Measurements from ENCODE around the gene ANTXR2. TPM values are rescaled to one million over a fixed set of nuclear protein-coding genes. Genes with fewer than 3 reads are reported as not detected.
"Not testable (repeated sequence)": the region's sequence is repeated elsewhere in the genome, so short reads cannot be mapped to it uniquely, and the experiment has no call there.

ANTXR2 gene
- total and polyA plus RNA-seq, 2 of the 13 experiments (the other 11 are each of a cell fraction or from before 2014, with no cell fraction given) = 4.6 to 14.5 TPM

DNA sequence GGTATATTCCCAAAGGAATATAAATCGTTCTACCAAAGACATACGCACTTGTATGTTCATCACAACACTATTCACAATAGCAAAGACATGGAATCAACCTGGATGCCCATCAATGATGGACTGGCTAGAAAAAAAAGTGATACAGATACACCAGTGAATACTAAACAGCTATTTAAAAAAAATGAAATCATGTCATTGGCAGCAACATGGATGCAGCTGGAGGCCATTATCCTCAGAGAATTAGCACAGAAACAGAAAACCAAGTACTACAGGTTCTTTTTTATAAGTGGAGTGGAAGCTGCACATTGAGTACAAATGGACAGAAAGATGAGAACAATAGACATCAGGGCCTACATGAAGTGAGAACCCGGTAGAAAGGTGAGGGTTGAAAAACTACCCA lies 81.4 kb downstream of the ANTXR2 start:
- in situ Hi-C loops (cut with HindIII; ENCODE audit: extremely low pct_ligation_motif_present, low pct_unique_long_range_greater_than_20kb) (no loop called here), intact Hi-C loops (cut with micrococcal nuclease; ENCODE audit: unreplicated experiment) (no loop called here)
- no peaks in the 10 kb centered on the region for H3K79me2 ChIP-seq (ENCODE audit: insufficient read depth, low read length)
- no peak overlapping the region for H3K27ac ChIP-seq (ENCODE audit: extremely low read length, insufficient read depth, low read length)
- POLR2A ChIA-PET = no interaction called here
- WGBS (ENCODE audit: low lambda C conversion rate) = 78% methylated on average over 3 of the region's 3 CpGs
- TF ChIP-seq ZNF484 (CRISPR knock-in tag; IDR thresholded peaks at IDR 0.05; ENCODE audit: borderline replicate concordance, low read depth) (no peak), YEATS2 (CRISPR knock-in tag; IDR thresholded peaks at IDR 0.05; ENCODE audit: borderline replicate concordance) (no peak), ZBTB21 (CRISPR knock-in tag; IDR thresholded peaks at IDR 0.05) (no peak), ZNF782 (CRISPR knock-in tag; IDR thresholded peaks at IDR 0.05; ENCODE audit: borderline replicate concordance) (no peak), RFX3 (CRISPR knock-in tag; IDR thresholded peaks at IDR 0.05) (no peak), ARNT2 (CRISPR knock-in tag; IDR thresholded peaks at IDR 0.05; ENCODE audit: low read depth) (no peak), NPAS2 (CRISPR knock-in tag; IDR thresholded peaks at IDR 0.05; ENCODE audit: borderline replicate concordance) (no peak), ZMAT3 (CRISPR knock-in tag; conservative IDR thresholded peaks at IDR 0.05) (no peak)
- TF ChIP-seq, protein P1, sequence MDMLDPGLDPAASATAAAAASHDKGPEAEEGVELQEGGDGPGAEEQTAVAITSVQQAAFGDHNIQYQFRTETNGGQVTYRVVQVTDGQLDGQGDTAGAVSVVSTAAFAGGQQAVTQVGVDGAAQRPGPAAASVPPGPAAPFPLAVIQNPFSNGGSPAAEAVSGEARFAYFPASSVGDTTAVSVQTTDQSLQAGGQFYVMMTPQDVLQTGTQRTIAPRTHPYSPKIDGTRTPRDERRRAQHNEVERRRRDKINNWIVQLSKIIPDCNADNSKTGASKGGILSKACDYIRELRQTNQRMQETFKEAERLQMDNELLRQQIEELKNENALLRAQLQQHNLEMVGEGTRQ (IDR thresholded peaks at IDR 0.05; ENCODE audit: low read depth, low read length) = no peak
- TF ChIP-seq, protein P1 (CRISPR knock-in tag; IDR thresholded peaks at IDR 0.05; ENCODE audit: borderline replicate concordance) = no peak
- H3K9me3 ChIP-seq (ENCODE audit: low read length) = no peaks in the 10 kb centered on the region
- no peak overlapping the region for H2AFZ ChIP-seq (ENCODE audit: low read length)
- no peaks in the 10 kb centered on the region for H3K27me3 ChIP-seq (ENCODE audit: control insufficient read depth in 1 of 2, insufficient read depth in 2 of 2, low read length in 2 of 2)
- H3K9ac ChIP-seq (ENCODE audit: insufficient read depth, low read depth, low read length) = no peak overlapping the region
- FAIRE-seq = no peak
- BruUV-seq (replicated peaks) = no TSS peak
- no peaks in the 10 kb centered on the region for H3K36me3 ChIP-seq (replicated peaks in 1 of 2; ENCODE audit: control insufficient read depth in 1 of 2, insufficient read depth in 2 of 2, low read length in 2 of 2)
- no peak overlapping the region for H3K4me3 ChIP-seq (replicated peaks in 1 of 3; ENCODE audit: insufficient read depth in 1 of 3, low read depth in 2 of 3, low read length in 3 of 3)
- no peak for DNase-seq (ENCODE audit: low spot score)
- H3K4me1 ChIP-seq (ENCODE audit: insufficient read depth, low read length) = no peaks in the 10 kb centered on the region
- no peaks in the 10 kb centered on the region for H4K20me1 ChIP-seq (ENCODE audit: insufficient read depth, low read length)
- ATAC-seq = no peak
- CTCF ChIA-PET (ENCODE audit: low intra/inter-chr PET ratio, low total read pairs) = no interaction called here
- no peak overlapping the region for H3K4me2 ChIP-seq (ENCODE audit: low read depth, low read length)

DNA sequence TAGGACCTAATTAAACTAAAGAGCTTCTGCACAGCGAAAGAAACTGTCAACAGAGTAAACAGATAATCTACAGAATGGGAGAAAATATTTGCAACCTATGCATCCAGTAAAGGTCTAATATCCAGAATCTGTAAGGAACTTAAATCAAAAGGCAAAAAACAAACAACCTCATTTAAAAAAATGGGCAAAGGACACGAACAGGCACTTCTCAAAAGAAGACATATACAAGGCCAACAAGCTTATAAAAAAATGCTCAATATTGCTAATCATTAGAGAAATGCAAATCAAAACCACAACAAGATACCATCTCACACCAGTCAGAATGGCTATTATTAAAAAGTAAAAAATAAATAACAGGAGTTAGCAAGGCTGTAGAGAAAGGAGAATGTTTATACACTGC lies 81.9 kb downstream of the ANTXR2 start:
- H3K79me2 ChIP-seq (ENCODE audit: insufficient read depth, low read length); H4K20me1 ChIP-seq (ENCODE audit: insufficient read depth, low read length); POLR2A ChIA-PET; intact Hi-C loops (cut with micrococcal nuclease; ENCODE audit: unreplicated experiment); BruUV-seq (replicated peaks); H2AFZ ChIP-seq (ENCODE audit: low read length); H3K4me1 ChIP-seq (ENCODE audit: insufficient read depth, low read length); H3K9ac ChIP-seq (ENCODE audit: insufficient read depth, low read depth, low read length); H3K4me2 ChIP-seq (ENCODE audit: low read depth, low read length); H3K36me3 ChIP-seq (replicated peaks in 1 of 2; ENCODE audit: control insufficient read depth in 1 of 2, insufficient read depth in 2 of 2, low read length in 2 of 2); ATAC-seq; DNase-seq (ENCODE audit: low spot score); H3K4me3 ChIP-seq (replicated peaks in 1 of 3; ENCODE audit: insufficient read depth in 1 of 3, low read depth in 2 of 3, low read length in 3 of 3); FAIRE-seq; H3K9me3 ChIP-seq (ENCODE audit: low read length); H3K27ac ChIP-seq (ENCODE audit: extremely low read length, insufficient read depth, low read length); H3K27me3 ChIP-seq (ENCODE audit: control insufficient read depth in 1 of 2, insufficient read depth in 2 of 2, low read length in 2 of 2); in situ Hi-C loops (cut with HindIII; ENCODE audit: extremely low pct_ligation_motif_present, low pct_unique_long_range_greater_than_20kb); CTCF ChIA-PET (ENCODE audit: low intra/inter-chr PET ratio, low total read pairs): not testable (repeated sequence)
- WGBS (ENCODE audit: low lambda C conversion rate) = 89% methylated on average over 2 of the region's 2 CpGs

Data from HepG2 (cell line).